UCSD-AML1 (cell line): ENCODE measurements around the gene SPINDOC.
"Not testable (repeated sequence)": the region's sequence is repeated elsewhere in the genome, so short reads cannot be mapped to it uniquely, and the experiment has no call there.

Source experiments
- DNase-seq: peaks from one replicate; lab custom pipeline; 2025; ENCODE audit not compliant: unreplicated experiment; lab: John Stamatoyannopoulos, UW

The SPINDOC gene

GRCh38 chr11:63813035-63813562 lies at the start of gene SPINDOC:
Gene SPINDOC (plus strand): TSS chr11:63813456. CDS start chr11:63813687, 231 bp downstream.
- DNase-seq, result peak; percentile 80

GRCh38 chr11:63763496-63764339 lies 49.5 kb upstream of the SPINDOC start:
- DNase-seq, result no peak

GRCh38 chr11:63764340-63764678 lies 48.9 kb upstream of the SPINDOC start:
- DNase-seq, result no peak

- DNase-seq, result no peak
These were observed 48.3 kb upstream of the SPINDOC start for GRCh38 chr11:63764679-63765647.

GRCh38 chr11:63765688-63766241 lies 47.5 kb upstream of the SPINDOC start:
- no peak for DNase-seq

GRCh38 chr11:63766531-63767235 lies 46.6 kb upstream of the SPINDOC start:
- DNase-seq, result no peak

- DNase-seq, result no peak
These were observed 46.0 kb upstream of the SPINDOC start for GRCh38 chr11:63767267-63767564.

GRCh38 chr11:63767565-63768236 lies 45.6 kb upstream of the SPINDOC start:
- peak; percentile 66 for DNase-seq

GRCh38 chr11:63768237-63769041 lies 44.8 kb upstream of the SPINDOC start, which contains the start of gene ZFTA:
Gene ZFTA (minus strand): TSS chr11:63768775. CDS start chr11:63768622, 153 bp downstream.
- DNase-seq, result peak; percentile 66

- DNase-seq, result peak; percentile 53
These were observed 44.1 kb upstream of the SPINDOC start for GRCh38 chr11:63769042-63769713.

- no peak for DNase-seq
These were observed 43.4 kb upstream of the SPINDOC start for GRCh38 chr11:63769714-63770455.

- no peak for DNase-seq
These were observed 42.5 kb upstream of the SPINDOC start for GRCh38 chr11:63770763-63771162.

- DNase-seq, result not testable (repeated sequence)
These were observed 41.4 kb upstream of the SPINDOC start for GRCh38 chr11:63771741-63772318.

GRCh38 chr11:63775191-63775590 lies 38.1 kb upstream of the SPINDOC start:
- no peak for DNase-seq

GRCh38 chr11:63779039-63779438 lies 34.2 kb upstream of the SPINDOC start:
- DNase-seq, result no peak

- no peak for DNase-seq
These were observed 30.5 kb upstream of the SPINDOC start for GRCh38 chr11:63782749-63783148.

- no peak for DNase-seq
These were observed 29.2 kb upstream of the SPINDOC start for GRCh38 chr11:63783925-63784592.
